HG03442 (cell line): ENCODE results near the gene MSH6.
"Not testable (repeated sequence)": the region's sequence is repeated elsewhere in the genome, so short reads cannot be mapped to it uniquely, and the experiment has no call there.

ENCODE experiments used
- ATAC-seq: cut with Tn5 transposase; IDR thresholded peaks from one replicate; pipeline ENCODE4 v1.9.1; 2021; ENCODE audit warnings: mild to moderate bottlenecking, moderate library complexity; ENCODE audit not compliant: unreplicated experiment

Gene MSH6

DNA sequence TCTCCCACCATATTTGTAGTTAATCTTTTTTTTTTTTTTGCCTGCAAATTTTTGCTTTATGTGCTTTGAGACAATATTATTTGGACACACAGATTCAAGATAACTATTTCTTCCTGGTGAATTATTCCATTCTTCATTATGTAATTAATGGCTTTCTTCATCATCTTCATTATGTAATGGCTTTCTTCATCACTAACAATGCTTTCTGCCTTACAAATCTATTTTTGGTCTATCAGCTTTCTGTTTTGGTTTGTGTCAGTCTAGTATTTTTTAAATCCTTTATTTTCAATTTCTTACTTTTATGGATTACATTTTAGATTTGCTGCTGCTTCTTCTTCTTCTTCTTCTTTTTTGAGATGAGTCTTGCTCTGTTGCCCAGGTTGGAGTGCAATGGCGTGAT, 60.5 kb downstream of the MSH6 start:
- no peak for ATAC-seq

DNA sequence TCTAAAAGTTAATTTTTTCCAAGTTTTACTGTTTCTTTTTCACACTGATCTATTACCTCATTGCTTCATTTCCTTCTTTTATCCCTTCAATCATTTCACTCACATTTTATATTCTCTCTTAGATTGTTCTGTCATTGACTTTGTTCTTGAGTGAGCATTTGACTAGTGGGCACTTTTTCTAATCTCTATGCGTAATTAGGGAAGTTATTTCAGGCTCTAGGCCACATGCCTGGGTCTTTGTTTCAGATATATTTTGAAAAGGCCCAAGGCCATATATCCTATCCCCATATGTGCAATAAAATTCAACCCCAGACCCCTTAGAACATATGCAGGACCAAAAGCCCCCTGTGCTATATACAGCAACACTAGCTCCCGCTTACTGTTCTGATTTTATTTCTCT, 61.2 kb downstream of the MSH6 start:
- ATAC-seq: no peak

DNA sequence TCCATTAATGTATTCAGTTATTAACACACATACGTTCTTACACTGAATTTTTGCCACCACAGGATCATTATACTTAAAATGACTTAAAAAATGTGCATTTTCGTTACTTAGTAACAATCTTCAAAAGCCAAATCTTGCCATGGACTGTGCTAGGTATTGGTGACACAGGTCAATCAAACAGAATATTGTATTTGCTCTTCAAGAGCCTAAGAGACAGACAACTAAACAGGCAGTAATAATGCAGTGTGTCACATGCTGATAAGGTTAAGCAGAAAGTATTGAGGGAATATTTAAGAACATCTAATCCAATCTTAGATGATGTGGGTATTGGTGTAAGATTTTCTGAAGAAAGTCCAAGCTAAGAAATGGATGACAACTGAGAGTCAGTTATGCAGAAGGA, 66.4 kb downstream of the MSH6 start:
- ATAC-seq: no peak

DNA sequence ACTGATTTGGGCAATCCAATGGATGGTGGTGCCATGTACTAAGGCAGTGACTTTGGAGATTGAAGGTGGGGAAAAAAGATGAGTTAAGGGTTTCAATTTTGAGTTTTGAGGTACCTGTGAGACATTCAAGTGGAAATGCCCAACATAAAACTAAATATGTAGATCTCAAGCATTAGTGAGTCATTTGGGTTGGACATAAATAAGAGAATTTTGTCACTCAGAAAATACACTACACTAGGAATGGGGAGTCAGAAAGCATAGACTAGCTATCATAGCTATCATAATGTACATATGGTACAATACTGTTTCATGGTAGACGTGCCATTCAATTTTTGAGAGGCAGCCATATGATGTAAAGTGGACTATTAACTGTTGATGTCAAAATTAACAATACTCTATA, 67.3 kb downstream of the MSH6 start:
- ATAC-seq: no peak

DNA sequence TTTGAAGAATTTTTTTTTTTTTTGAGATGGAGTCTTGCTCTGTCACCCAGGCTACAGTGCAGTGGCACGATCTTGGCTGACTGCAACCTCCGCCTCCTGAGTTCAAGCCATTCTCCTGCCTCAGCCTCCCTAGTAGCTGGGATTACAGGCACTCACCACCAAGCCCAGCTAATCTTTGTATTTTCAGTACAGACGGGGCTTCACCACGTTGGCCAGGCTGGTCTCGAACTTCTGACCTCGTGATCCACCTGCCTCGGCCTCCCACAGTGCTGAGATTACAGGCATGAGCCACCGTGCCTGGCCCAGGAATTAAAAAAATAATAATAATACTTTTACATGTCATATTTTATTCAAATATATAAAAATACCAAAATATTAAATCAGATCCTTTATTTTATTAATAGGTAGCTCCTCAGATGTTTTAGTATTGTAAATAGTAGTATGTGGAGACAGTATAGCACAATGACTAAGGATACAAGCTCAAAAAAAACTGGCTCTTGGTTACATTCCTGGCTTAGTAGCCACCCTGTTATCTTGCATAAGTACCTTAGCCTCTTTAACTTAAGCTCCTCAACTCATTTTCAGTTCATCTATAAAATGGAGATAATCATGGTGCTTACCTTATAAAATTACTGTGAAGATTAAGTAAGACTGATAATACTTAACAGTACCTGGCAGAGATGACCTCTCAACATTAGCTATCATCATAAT, 70.3 kb downstream of the MSH6 start:
- not testable (repeated sequence) for ATAC-seq
